GM12878 (cell line): ENCODE results near the gene TAS1R2. TPM values are rescaled to one million over a fixed set of nuclear protein-coding genes. Genes with fewer than 3 reads are reported as not detected.

Experiments
- ATAC-seq: fragments of 200-7000 bp; cut with Tn5 transposase; 3 replicates; pipeline ENCODE4 v1.9.1; 2020; ENCODE audit warnings: mild to moderate bottlenecking, moderate library complexity
- BruUV-seq: library from RNA; stranded (reverse); fragments of 400-500 nt; replicated peaks from 2 replicates; lab custom pipeline; 2021; lab: Mats Ljungman, UMichigan
- CTCF ChIA-PET: fragments of 300-600 bp; sonication (Branson Sonifier 250); formaldehyde crosslinking; extraction: SDS; loops from one replicate; lab custom pipeline; 2021; ENCODE audit warnings: inconsistent platforms; lab: Yijun Ruan, JAX
- POLR2A ChIA-PET: fragments of 350-600 bp; formaldehyde crosslinking; extraction: SDS; loops from one replicate; lab custom pipeline; 2021; ENCODE audit warnings: inconsistent platforms; lab: Charles Lee
- RAD21 ChIA-PET: fragments of 300-600 bp; sonication (Branson Sonifier 250); formaldehyde crosslinking; loops from one replicate; lab custom pipeline; 2023; ENCODE audit warnings: antibody characterized with exemption; ENCODE audit not compliant: unreplicated experiment; lab: Charles Lee
- SMC1A ChIA-PET: fragments of 300-600 bp; sonication (Branson Sonifier 250); formaldehyde crosslinking; loops from one replicate; lab custom pipeline; 2023; ENCODE audit not compliant: unreplicated experiment, uncharacterized antibody; lab: Charles Lee
- DNase-seq: peaks from one replicate; pipeline ENCODE4 v3.0.0-alpha.2; 2011; ENCODE audit warnings: low read depth, low spot score
- FAIRE-seq: peaks from 3 replicates; lab custom pipeline; 2011; peaks lifted over from hg19 to GRCh38; lab: Jason Lieb, UNC
- H2AFZ ChIP-seq: 2 replicates; pipeline ENCODE4 v1.6.0; 2011; ENCODE audit warnings: low read depth, low read length, control low read depth; ENCODE audit not compliant: control insufficient read depth
- H3K27ac ChIP-seq: 2 replicates; pipeline ENCODE4 v1.5.1; 2011; ENCODE audit warnings: control low read depth; ENCODE audit not compliant: control insufficient read depth, insufficient read depth
- H3K27me3 ChIP-seq, 2 experiments: replicated peaks in 1 of 2; 2 replicates each; pipeline versions ENCODE4 v1.6.0 to v1.6.1; 2011; ENCODE audit warnings: low read length in 1 of 2; ENCODE audit not compliant: control insufficient read depth in 2 of 2, insufficient read depth in 2 of 2
- H3K36me3 ChIP-seq, 2 experiments: 2 replicates each; pipeline ENCODE4 v1.5.1; 2011; ENCODE audit warnings: low read length in 1 of 2; ENCODE audit not compliant: control insufficient read depth in 2 of 2, insufficient read depth in 2 of 2
- H3K4me1 ChIP-seq: 2 replicates; pipeline ENCODE4 v1.6.1; 2011; ENCODE audit warnings: mild to moderate bottlenecking, low read length, moderate library complexity, mixed read lengths; ENCODE audit not compliant: control insufficient read depth, insufficient read depth
- H3K4me2 ChIP-seq: 2 replicates; pipeline ENCODE4 v1.6.0; 2011; ENCODE audit warnings: control low read depth; ENCODE audit not compliant: control insufficient read depth, insufficient read depth
- H3K4me3 ChIP-seq: fragments of 200-600 bp; sonication (generic); 2 replicates; pipeline ENCODE4 v1.5.1; 2016
- H3K79me2 ChIP-seq: 2 replicates; pipeline ENCODE4 v1.6.0; 2011; ENCODE audit warnings: low read length; ENCODE audit not compliant: control insufficient read depth, insufficient read depth
- H3K9ac ChIP-seq: 2 replicates; pipeline ENCODE4 v1.8.0; 2011; ENCODE audit warnings: low read length, control low read depth, mixed read lengths; ENCODE audit not compliant: control insufficient read depth, insufficient read depth
- H3K9me3 ChIP-seq: replicated peaks from 3 replicates; pipeline ENCODE4 v1.5.1; 2011; ENCODE audit warnings: mild to moderate bottlenecking, low read length; ENCODE audit not compliant: control insufficient read depth, insufficient read depth
- H4K20me1 ChIP-seq: 2 replicates; pipeline ENCODE4 v1.6.0; 2011; ENCODE audit not compliant: control insufficient read depth, insufficient read depth
- BMI1 ChIP-seq: fragments of 450-650 bp; IDR thresholded peaks from 2 replicates; pipeline ENCODE4 v1.6.1; 2016; ENCODE audit warnings: mild to moderate bottlenecking, moderate library complexity, borderline replicate concordance
- E4F1 ChIP-seq: fragments of 450-650 bp; IDR thresholded peaks from 2 replicates; pipeline ENCODE4 v1.6.1; 2018; ENCODE audit warnings: borderline replicate concordance, mild to moderate bottlenecking; ENCODE audit not compliant: partially characterized antibody
- IKZF1 ChIP-seq: fragments of 450-650 bp; conservative IDR thresholded peaks from 2 replicates; pipeline ENCODE4 v1.6.1; 2017; ENCODE audit warnings: antibody characterized with exemption, mild to moderate bottlenecking
- MXI1 ChIP-seq: fragments of 150-350 bp; IDR thresholded peaks from 2 replicates; pipeline ENCODE4 v1.6.1; 2011; ENCODE audit warnings: low read depth, mild to moderate bottlenecking, inconsistent platforms, low read length, improper control_type of control experiment
- POU2F2 ChIP-seq: IDR thresholded peaks from 3 replicates; pipeline ENCODE4 v1.6.1; 2011; ENCODE audit warnings: low read depth, mild to moderate bottlenecking, low read length, borderline replicate concordance
- SREBF2 ChIP-seq: IDR thresholded peaks from 2 replicates; pipeline ENCODE4 v1.6.1; 2012; ENCODE audit warnings: mild to moderate bottlenecking, low read length
- USF2 ChIP-seq: IDR thresholded peaks from 2 replicates; pipeline ENCODE4 v1.6.1; 2011; ENCODE audit warnings: low read depth, low read length, improper control_type of control experiment, borderline replicate concordance
- ZNF24 ChIP-seq: fragments of 450-650 bp; IDR thresholded peaks from 2 replicates; pipeline ENCODE4 v1.6.1; 2017; ENCODE audit warnings: antibody characterized with exemption, mild to moderate bottlenecking
- ZNF592 ChIP-seq: fragments of 450-650 bp; IDR thresholded peaks from 2 replicates; pipeline ENCODE4 v1.6.1; 2017; ENCODE audit warnings: mild to moderate bottlenecking, moderate library complexity
- WGBS: methylation state at CpG from one replicate; pipeline ENCODE4 v1.1.6; 2016; ENCODE audit warnings: low lambda C conversion rate; ENCODE audit not compliant: insufficient replicate concordance, insufficient coverage; ENCODE audit errors: missing lambda C conversion rate; 5-methylcytosine and 5-hydroxymethylcytosine counted together
- in situ Hi-C: fragments of 300-500 bp; cut with MboI; formaldehyde crosslinking; loops from 9 replicates; pipeline ENCODE4 v1.14.3; 2018; ENCODE audit warnings: mixed read lengths
- intact Hi-C: fragments of 100-400 bp; cut with micrococcal nuclease; formaldehyde crosslinking; loops from one replicate; pipeline ENCODE4 v1.14.2; 2022; ENCODE audit not compliant: unreplicated experiment
- polyA plus RNA-seq, 11 experiments: library from polyadenylated mRNA; depleted of rRNA in 4 of 11; unstranded in 6 of 11; stranded (reverse) in 5 of 11; fragments of >200 nt; fragmentation: Nextera tagmentation in 4 of 11; fragmentation: Illumina TruSeq in 1 of 11; extraction: Ambion mirVana in 4 of 11; extraction: Trizol in 1 of 11; gene quantifications; 1 replicate in 1 of 11; 2 replicates in 10 of 11; pipeline versions ENCODE4 v1.2.1 to v1.2.3, GENCODE V29; 2011 to 2016; ENCODE audit warnings: inconsistent platforms in 2 of 11, missing spikeins in 2 of 11, low read depth in 1 of 11
- total RNA-seq, 4 experiments: library from RNA; depleted of rRNA in 3 of 4; stranded (reverse); fragments of >200 nt in 3 of 4; fragmentation: Illumina TruSeq in 1 of 4; extraction: Trizol in 1 of 4; gene quantifications; 2 replicates each; pipeline versions ENCODE4 v1.2.1 to v1.2.3, GENCODE V29; 2013 to 2021
- TF ChIP-seq, protein P1 (sequence below): fragments of 450-650 bp; formaldehyde crosslinking; IDR thresholded peaks from 2 replicates; pipeline ENCODE4 v1.4.0; 2020; ENCODE audit warnings: mild to moderate bottlenecking, moderate library complexity

The TAS1R2 gene
- total and polyA plus RNA-seq, 10 of the 15 experiments (the other 5 are each of a cell fraction or from before 2014, with no cell fraction given), result not detected

DNA sequence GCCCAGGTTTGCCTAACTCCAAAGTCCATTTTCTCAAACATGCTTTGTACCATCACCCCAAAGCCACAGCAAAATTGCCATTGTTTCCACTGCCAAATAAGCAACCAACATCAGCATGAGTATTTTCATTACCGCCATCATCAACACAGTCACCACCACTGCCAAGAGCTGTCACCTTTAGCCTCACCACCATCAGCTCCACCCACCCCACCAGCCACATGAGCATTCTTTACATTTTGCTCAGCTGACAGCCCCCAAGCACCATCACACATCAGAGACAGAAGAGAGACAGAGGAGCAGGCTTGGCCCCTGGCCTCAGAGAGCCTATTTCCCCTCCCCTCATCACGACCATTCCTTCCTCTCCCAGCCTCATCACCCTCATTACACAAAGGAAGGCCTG, 42.7 kb downstream of the TAS1R2 start (continued):
- no peak for TF ChIP-seq ZNF592
- TF ChIP-seq, protein P1, sequence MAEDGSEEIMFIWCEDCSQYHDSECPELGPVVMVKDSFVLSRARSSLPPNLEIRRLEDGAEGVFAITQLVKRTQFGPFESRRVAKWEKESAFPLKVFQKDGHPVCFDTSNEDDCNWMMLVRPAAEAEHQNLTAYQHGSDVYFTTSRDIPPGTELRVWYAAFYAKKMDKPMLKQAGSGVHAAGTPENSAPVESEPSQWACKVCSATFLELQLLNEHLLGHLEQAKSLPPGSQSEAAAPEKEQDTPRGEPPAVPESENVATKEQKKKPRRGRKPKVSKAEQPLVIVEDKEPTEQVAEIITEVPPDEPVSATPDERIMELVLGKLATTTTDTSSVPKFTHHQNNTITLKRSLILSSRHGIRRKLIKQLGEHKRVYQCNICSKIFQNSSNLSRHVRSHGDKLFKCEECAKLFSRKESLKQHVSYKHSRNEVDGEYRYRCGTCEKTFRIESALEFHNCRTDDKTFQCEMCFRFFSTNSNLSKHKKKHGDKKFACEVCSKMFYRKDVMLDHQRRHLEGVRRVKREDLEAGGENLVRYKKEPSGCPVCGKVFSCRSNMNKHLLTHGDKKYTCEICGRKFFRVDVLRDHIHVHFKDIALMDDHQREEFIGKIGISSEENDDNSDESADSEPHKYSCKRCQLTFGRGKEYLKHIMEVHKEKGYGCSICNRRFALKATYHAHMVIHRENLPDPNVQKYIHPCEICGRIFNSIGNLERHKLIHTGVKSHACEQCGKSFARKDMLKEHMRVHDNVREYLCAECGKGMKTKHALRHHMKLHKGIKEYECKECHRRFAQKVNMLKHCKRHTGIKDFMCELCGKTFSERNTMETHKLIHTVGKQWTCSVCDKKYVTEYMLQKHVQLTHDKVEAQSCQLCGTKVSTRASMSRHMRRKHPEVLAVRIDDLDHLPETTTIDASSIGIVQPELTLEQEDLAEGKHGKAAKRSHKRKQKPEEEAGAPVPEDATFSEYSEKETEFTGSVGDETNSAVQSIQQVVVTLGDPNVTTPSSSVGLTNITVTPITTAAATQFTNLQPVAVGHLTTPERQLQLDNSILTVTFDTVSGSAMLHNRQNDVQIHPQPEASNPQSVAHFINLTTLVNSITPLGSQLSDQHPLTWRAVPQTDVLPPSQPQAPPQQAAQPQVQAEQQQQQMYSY (CRISPR knock-in tag), result no peak

- Histone ChIP-seq H4K20me1 (no peaks in the 10 kb centered on the region; the same call in 1 of the 2 replicates), H3K36me3 (no peaks in the 10 kb centered on the region), H3K27ac (no peak overlapping the region), H3K4me2 (no peak overlapping the region), H3K4me1 (no peaks in the 10 kb centered on the region), H3K4me3 (no peak overlapping the region), H3K27me3 (peaks cover 0 to 4% of the 10 kb centered on the region in 2 experiments; a peak in 2 of 4 replicates), H3K9me3 (no peaks in the 10 kb centered on the region), H3K79me2 (no peaks in the 10 kb centered on the region), H3K9ac (no peak overlapping the region), H2AFZ (no peak overlapping the region)
- intact Hi-C loops, result no loop called here
- ChIA-PET POLR2A (no interaction called here), CTCF (interaction anchor here (1.6 kb wide), 1 partner anchor 218 kb away, joined by 4 read pairs; no protein-coding TSS in a partner anchor), SMC1A (no interaction called here), RAD21 (no interaction called here)
- 16% methylated on average over 10 of the region's 10 CpGs for WGBS
- in situ Hi-C loops, result no loop called here
- FAIRE-seq (no peak), ATAC-seq (no peak), DNase-seq (no peak)
- BruUV-seq, result no TSS peak
- TF ChIP-seq IKZF1, result no peak
- no peak for TF ChIP-seq ZNF24
- no peak for TF ChIP-seq POU2F2
- no peak for TF ChIP-seq USF2
- TF ChIP-seq SREBF2, result no peak
- no peak for TF ChIP-seq BMI1
- no peak for TF ChIP-seq E4F1
- TF ChIP-seq MXI1, result no peak
Observed at GRCh38 chr1:18814874-18815531, 44.5 kb downstream of the TAS1R2 start.
